Keratinocyte (primary cell): ENCODE data around the gene SAMD13. TPM values are rescaled to one million over a fixed set of nuclear protein-coding genes. Genes with fewer than 3 reads are reported as not detected.

Experiments
- DNase-seq: peaks from one replicate; pipeline ENCODE4 v3.0.0-alpha.2; 2011; ENCODE audit warnings: low read depth, missing footprints, low spot score
- FAIRE-seq: peaks from 2 replicates; lab custom pipeline; 2011; peaks lifted over from hg19 to GRCh38; lab: Jason Lieb, UNC
- H2AFZ ChIP-seq: 2 replicates; pipeline ENCODE4 v1.6.0; 2012; ENCODE audit warnings: low read length, control low read depth, inconsistent platforms; ENCODE audit not compliant: control insufficient read depth
- H3K27ac ChIP-seq: 2 replicates; pipeline ENCODE4 v1.5.1; 2011; ENCODE audit warnings: low read length; ENCODE audit not compliant: control insufficient read depth, insufficient read depth
- H3K27me3 ChIP-seq: 3 replicates; pipeline ENCODE4 v1.6.0; 2011; ENCODE audit warnings: low read length; ENCODE audit not compliant: control insufficient read depth, insufficient read depth; ENCODE audit errors: extremely low read depth
- H3K36me3 ChIP-seq, 2 experiments: 2 replicates in 1 of 2; 3 replicates in 1 of 2; pipeline ENCODE4 v1.5.1; 2011; ENCODE audit warnings: low read length in 2 of 2, mild to moderate bottlenecking in 1 of 2; ENCODE audit not compliant: control insufficient read depth in 2 of 2, insufficient read depth in 2 of 2; ENCODE audit errors: extremely low read depth in 1 of 2
- H3K4me1 ChIP-seq: 3 replicates; pipeline ENCODE4 v1.5.1; 2011; ENCODE audit warnings: low read length; ENCODE audit not compliant: control insufficient read depth, insufficient read depth; ENCODE audit errors: extremely low read depth
- H3K4me2 ChIP-seq: 3 replicates; pipeline ENCODE4 v1.6.0; 2011; ENCODE audit warnings: low read depth, low read length; ENCODE audit not compliant: control insufficient read depth, insufficient read depth; ENCODE audit errors: extremely low read depth
- H3K4me3 ChIP-seq, 3 experiments: fragments of 200-600 bp in 1 of 3; sonication (generic) in 1 of 3; 2 replicates in 2 of 3; 3 replicates in 1 of 3; pipeline ENCODE4 v1.5.1; 2011 to 2016; ENCODE audit warnings: low read length in 3 of 3, mild to moderate bottlenecking in 3 of 3, control low read depth in 2 of 3, inconsistent platforms in 1 of 3, low read depth in 1 of 3, mixed read lengths in 1 of 3, mixed run types in 1 of 3, moderate library complexity in 1 of 3; ENCODE audit not compliant: control insufficient read depth in 2 of 3, insufficient read depth in 2 of 3; ENCODE audit errors: extremely low read depth in 1 of 3
- H3K79me2 ChIP-seq: 2 replicates; pipeline ENCODE4 v1.6.0; 2012; ENCODE audit warnings: low read length; ENCODE audit not compliant: control insufficient read depth, insufficient read depth
- H3K9ac ChIP-seq: 3 replicates; pipeline ENCODE4 v1.6.0; 2011; ENCODE audit warnings: low read length; ENCODE audit not compliant: control insufficient read depth, insufficient read depth; ENCODE audit errors: extremely low read depth
- H3K9me1 ChIP-seq: 3 replicates; pipeline ENCODE4 v1.6.0; 2011; ENCODE audit warnings: low read length; ENCODE audit not compliant: control insufficient read depth, insufficient read depth; ENCODE audit errors: extremely low read depth
- H3K9me3 ChIP-seq: 2 replicates; pipeline ENCODE4 v1.5.1; 2012; ENCODE audit warnings: low read depth, low read length; ENCODE audit not compliant: control insufficient read depth
- H4K20me1 ChIP-seq: 3 replicates; pipeline ENCODE4 v1.6.0; 2011; ENCODE audit warnings: low read length; ENCODE audit not compliant: control insufficient read depth, insufficient read depth; ENCODE audit errors: extremely low read depth
- CTCF ChIP-seq, 3 experiments: IDR thresholded peaks in 1 of 3; conservative IDR thresholded peaks in 1 of 3; optimal IDR thresholded peaks in 1 of 3; 2 replicates in 2 of 3; 3 replicates in 1 of 3; pipeline versions ENCODE3 to v1.5.1; 2011; ENCODE audit warnings: low read length in 3 of 3, mild to moderate bottlenecking in 3 of 3, moderate library complexity in 2 of 3, control low read depth in 1 of 3, inconsistent platforms in 1 of 3; ENCODE audit not compliant: insufficient read depth in 2 of 3; ENCODE audit errors: extremely low read depth in 1 of 3
- EZH2 ChIP-seq: IDR thresholded peaks from one replicate; pipeline ENCODE4 v1.6.1; 2012; ENCODE audit warnings: inconsistent platforms, mild to moderate bottlenecking, low read length, moderate library complexity
- dilution Hi-C: fragments of 300-500 bp; cut with MboI; formaldehyde crosslinking; loops from one replicate; pipeline ENCODE4 v1.7.0; 2020; ENCODE audit warnings: low sequenced_read_pairs; ENCODE audit not compliant: extremely low pct_ligation_motif_present
- polyA plus RNA-seq, 5 experiments: library from polyadenylated mRNA; depleted of rRNA in 3 of 5; stranded (reverse) in 3 of 5; stranded (forward) in 1 of 5; unstranded in 1 of 5; fragments of >200 nt; gene quantifications; 1 replicate in 1 of 5; 2 replicates in 3 of 5; 3 replicates in 1 of 5; pipeline versions ENCODE4 v1.2.1 to v1.2.3, GENCODE V29; 2011 to 2012; ENCODE audit warnings: missing spikeins in 2 of 5, low read depth in 1 of 5, low replicate concordance in 1 of 5

The SAMD13 gene
- polyA plus RNA-seq, 1 donor (not counting 4 experiments of a cell fraction or from before 2014, with no cell fraction given) = 0.75 TPM

- Histone ChIP-seq H3K4me2 (no peak overlapping the region), H3K9me3 (no peaks in the 10 kb centered on the region), H3K27me3 (no peaks in the 10 kb centered on the region), H4K20me1 (no peaks in the 10 kb centered on the region), H3K36me3 (no peaks in the 10 kb centered on the region), H3K4me3 (no peak overlapping the region), H2AFZ (no peak overlapping the region), H3K27ac (no peak overlapping the region), H3K79me2 (no peaks in the 10 kb centered on the region), H3K9me1 (no peaks in the 10 kb centered on the region), H3K4me1 (no peaks in the 10 kb centered on the region), H3K9ac (no peak overlapping the region)
- no peak for FAIRE-seq
- no peak for DNase-seq
- dilution Hi-C loops = no loop called here
- TF ChIP-seq CTCF (optimal IDR thresholded peaks at IDR 0.05 in 1 of 3, IDR thresholded peaks at IDR 0.05 in 1 of 3, conservative IDR thresholded peaks at IDR 0.05 in 1 of 3; ENCODE audit: extremely low read depth in 1 of 3, insufficient read depth in 2 of 3, low read length in 3 of 3) = no peak
- TF ChIP-seq EZH2 = no peak
These were observed 28.8 kb downstream of the SAMD13 start for GRCh38 chr1:84330125-84330984.

GRCh38 chr1:84339503-84339902 is 38.0 kb downstream of the SAMD13 start:
- Histone ChIP-seq H3K36me3 (no peaks in the 10 kb centered on the region), H3K4me2 (no peak overlapping the region), H3K9me1 (no peaks in the 10 kb centered on the region), H4K20me1 (no peaks in the 10 kb centered on the region), H3K27me3 (no peaks in the 10 kb centered on the region), H3K4me1 (no peaks in the 10 kb centered on the region), H3K27ac (no peak overlapping the region), H3K9me3 (no peaks in the 10 kb centered on the region), H2AFZ (no peak overlapping the region), H3K9ac (no peak overlapping the region), H3K4me3 (no peak overlapping the region), H3K79me2 (no peaks in the 10 kb centered on the region)
- TF ChIP-seq CTCF (optimal IDR thresholded peaks at IDR 0.05 in 1 of 3, IDR thresholded peaks at IDR 0.05 in 1 of 3, conservative IDR thresholded peaks at IDR 0.05 in 1 of 3; ENCODE audit: extremely low read depth in 1 of 3, insufficient read depth in 2 of 3, low read length in 3 of 3) = no peak
- no peak for TF ChIP-seq EZH2
- no peak for DNase-seq
- dilution Hi-C loops = no loop called here
- no peak for FAIRE-seq
